RWPE2 (cell line): ENCODE data around the gene SIK3.

Experiments used
- ATAC-seq: fragments of 200-7000 bp; cut with Tn5 transposase; 3 replicates; pipeline ENCODE4 v1.9.1; 2021; ENCODE audit warnings: low read depth
- DNase-seq: peaks from one replicate; pipeline ENCODE4 v3.0.0-alpha.2; 2020; ENCODE audit warnings: low spot score
- H3K27ac ChIP-seq: fragments of 450-650 bp; 2 replicates; pipeline ENCODE4 v1.5.1; 2017; ENCODE audit warnings: mild to moderate bottlenecking; ENCODE audit not compliant: poor library complexity, severe bottlenecking
- H3K27me3 ChIP-seq: fragments of 250-450 bp; sonication (Bioruptor Pico); 2 replicates; pipeline ENCODE4 v1.5.1; 2021; ENCODE audit warnings: mild to moderate bottlenecking, moderate library complexity; ENCODE audit not compliant: insufficient read depth, poor library complexity, severe bottlenecking
- H3K36me3 ChIP-seq: fragments of 250-450 bp; sonication (Bioruptor Pico); 2 replicates; pipeline ENCODE4 v1.5.1; 2020; ENCODE audit warnings: low read depth, mild to moderate bottlenecking, moderate library complexity
- H3K4me1 ChIP-seq: fragments of 250-450 bp; sonication (Bioruptor Pico); 2 replicates; pipeline ENCODE4 v1.5.1; 2021; ENCODE audit warnings: mild to moderate bottlenecking, moderate library complexity; ENCODE audit not compliant: insufficient read depth, poor library complexity, severe bottlenecking
- H3K4me3 ChIP-seq: fragments of 250-450 bp; sonication (Bioruptor Pico); 2 replicates; pipeline ENCODE4 v1.5.1; 2021; ENCODE audit warnings: mild to moderate bottlenecking, moderate library complexity; ENCODE audit not compliant: severe bottlenecking
- H3K9me3 ChIP-seq: fragments of 250-450 bp; sonication (Bioruptor Pico); 2 replicates; pipeline ENCODE4 v1.5.1; 2021; ENCODE audit warnings: mild to moderate bottlenecking, moderate library complexity; ENCODE audit not compliant: severe bottlenecking
- TF ChIP-seq, protein P1 (sequence below): fragments of 450-650 bp; IDR thresholded peaks from one replicate; pipeline ENCODE4 v1.5.1; 2017; ENCODE audit warnings: mild to moderate bottlenecking, moderate library complexity; ENCODE audit not compliant: poor library complexity, severe bottlenecking

Gene SIK3

DNA sequence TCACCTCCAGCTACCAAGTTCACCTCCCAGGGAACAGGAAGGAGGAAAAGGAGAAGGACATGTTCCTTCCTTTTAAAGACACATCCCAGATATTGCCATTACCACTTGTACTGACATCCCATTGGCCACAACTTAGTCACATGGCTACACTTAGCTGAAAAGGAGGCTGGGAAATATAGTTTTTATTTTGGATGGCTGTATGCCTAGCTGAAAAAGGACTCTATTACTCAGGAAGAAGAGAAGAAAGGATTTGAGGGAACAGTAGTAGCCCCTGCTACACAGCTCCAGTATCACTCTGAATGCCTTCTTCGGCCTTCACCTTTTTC, 304.5 kb downstream of the SIK3 start:
- Histone ChIP-seq H3K4me3 (no peak overlapping the region), H3K27ac (no peak overlapping the region), H3K27me3 (no peaks in the 10 kb centered on the region), H3K36me3 (no peaks in the 10 kb centered on the region), H3K9me3 (no peaks in the 10 kb centered on the region), H3K4me1 (peaks cover 7% of the 10 kb centered on the region)
- DNase-seq (no peak), ATAC-seq (no peak)
- TF ChIP-seq, protein P1, sequence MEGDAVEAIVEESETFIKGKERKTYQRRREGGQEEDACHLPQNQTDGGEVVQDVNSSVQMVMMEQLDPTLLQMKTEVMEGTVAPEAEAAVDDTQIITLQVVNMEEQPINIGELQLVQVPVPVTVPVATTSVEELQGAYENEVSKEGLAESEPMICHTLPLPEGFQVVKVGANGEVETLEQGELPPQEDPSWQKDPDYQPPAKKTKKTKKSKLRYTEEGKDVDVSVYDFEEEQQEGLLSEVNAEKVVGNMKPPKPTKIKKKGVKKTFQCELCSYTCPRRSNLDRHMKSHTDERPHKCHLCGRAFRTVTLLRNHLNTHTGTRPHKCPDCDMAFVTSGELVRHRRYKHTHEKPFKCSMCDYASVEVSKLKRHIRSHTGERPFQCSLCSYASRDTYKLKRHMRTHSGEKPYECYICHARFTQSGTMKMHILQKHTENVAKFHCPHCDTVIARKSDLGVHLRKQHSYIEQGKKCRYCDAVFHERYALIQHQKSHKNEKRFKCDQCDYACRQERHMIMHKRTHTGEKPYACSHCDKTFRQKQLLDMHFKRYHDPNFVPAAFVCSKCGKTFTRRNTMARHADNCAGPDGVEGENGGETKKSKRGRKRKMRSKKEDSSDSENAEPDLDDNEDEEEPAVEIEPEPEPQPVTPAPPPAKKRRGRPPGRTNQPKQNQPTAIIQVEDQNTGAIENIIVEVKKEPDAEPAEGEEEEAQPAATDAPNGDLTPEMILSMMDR: no peak
